Left renal cortex interstitium (tissue), 4 donors: ENCODE measurements around the gene ANKRD27. TPM values are rescaled to one million over a fixed set of nuclear protein-coding genes. Genes with fewer than 3 reads are reported as not detected.
A peak's percentile ranks its signal among the peaks of the same experiment; 100 is the strongest.
"Not testable (repeated sequence)": the region's sequence is repeated elsewhere in the genome, so short reads cannot be mapped to it uniquely, and the experiment has no call there.

Experiments used
- DNase-seq, 4 donors: peaks; one replicate each; pipeline ENCODE4 v3.0.0-alpha.2; 2013; ENCODE audit warnings: low read depth in 4 of 4, low spot score in 2 of 4, missing footprints in 1 of 4
- polyA plus RNA-seq, 4 donors: library from polyadenylated mRNA; unstranded; fragments of 120-200 nt; gene quantifications; one replicate each; pipeline ENCODE4 v1.2.1, GENCODE V29; 2013; ENCODE audit not compliant: insufficient read length in 4 of 4

The ANKRD27 gene
- polyA plus RNA-seq: 10 to 100 TPM; 15.1 to 20.9 (median 19.3) TPM

DNA sequence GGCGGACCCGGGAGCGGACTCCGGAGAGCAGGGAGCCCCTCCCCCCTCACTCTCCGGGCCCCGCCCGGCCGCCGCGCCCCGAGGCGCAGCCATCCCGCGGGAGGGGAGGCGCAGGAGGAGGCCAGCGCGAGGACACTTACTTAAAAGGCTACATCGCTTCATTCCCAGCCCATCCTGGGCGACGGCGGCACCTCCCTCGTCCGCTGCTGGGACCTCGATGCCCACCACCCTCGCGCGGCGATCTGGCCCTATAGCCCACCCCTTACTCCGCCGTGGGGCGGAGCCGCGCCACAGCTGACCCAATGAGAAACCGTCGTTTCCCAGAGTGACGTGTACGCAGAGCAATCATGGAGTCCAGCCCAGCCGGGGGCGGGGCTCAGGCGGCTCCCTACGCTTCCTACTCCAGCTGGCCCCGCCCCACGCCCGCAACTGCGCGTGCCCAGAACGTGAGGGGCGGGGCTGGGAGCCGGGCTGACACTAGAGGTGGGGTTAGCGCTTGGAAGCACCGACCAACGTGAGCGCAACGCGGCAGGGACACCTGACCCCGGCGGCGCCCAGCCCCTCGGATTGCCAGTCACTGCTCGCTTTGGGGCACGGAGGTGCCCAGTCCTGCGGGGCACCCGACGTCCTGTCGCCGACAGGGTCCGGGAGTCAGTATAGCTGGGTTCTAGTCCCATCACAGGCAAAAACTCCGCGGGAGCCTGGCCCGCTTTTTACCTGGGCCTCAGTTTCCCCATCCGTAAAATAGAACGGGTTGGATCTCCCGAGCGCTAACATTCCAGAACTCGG lies at the start of gene ANKRD27:
TSS of gene ANKRD27 (minus strand) at position 250 of the 789 bp plus-strand sequence. CDS start 16,165 bp downstream, outside the sequence.
- DNase-seq: peak; percentile 86 to 98 (median 96)

DNA sequence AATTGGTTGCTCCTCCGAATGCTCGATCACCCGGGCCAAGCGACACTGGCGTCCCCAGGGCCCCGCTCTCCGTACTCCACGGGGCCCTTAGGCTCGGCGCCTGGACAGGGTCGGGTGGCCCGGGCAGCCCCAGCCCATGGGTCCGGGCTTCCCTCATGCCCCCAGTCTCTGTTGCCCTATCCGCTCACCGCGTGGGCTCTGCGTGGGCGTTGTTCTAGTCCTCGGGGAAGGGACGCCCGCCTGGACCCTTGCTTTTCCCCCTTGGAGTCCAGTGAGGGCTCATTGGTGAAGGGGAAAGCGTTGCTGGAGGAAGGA lies 45.9 kb upstream of the ANKRD27 start:
- no peak for DNase-seq

DNA sequence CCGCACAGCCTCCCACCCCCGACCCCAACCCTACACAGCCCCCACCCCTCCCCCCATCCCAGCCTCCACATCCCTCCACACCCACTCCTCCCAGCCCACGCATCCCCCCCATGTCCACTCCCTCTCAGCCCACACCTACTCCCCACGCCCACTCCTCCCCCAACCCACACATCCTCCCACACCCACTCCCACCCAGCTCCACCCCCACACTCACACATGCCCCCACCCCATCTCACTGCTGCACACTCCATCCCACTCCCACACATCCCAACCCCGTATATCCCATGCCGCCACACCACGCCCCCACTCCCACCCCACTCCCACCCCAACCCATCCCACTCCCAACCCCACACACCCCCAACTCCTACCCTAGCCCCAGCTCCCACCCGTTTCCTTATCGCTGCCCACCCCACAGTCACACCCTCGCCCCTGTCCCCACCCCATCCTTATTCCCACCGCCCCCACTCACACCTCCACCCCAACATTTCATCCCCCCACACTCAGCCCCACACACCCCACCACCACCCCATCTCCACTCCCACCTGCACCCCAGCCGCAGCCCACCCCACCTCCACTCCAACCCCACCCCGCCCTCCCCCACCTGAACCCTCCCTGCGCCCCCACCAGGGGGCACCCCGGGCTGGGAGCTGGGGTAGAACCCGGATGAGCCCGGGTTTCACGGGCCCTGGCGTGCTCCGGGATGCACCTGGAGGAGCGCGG lies 45.4 kb upstream of the ANKRD27 start:
- no peak for DNase-seq

DNA sequence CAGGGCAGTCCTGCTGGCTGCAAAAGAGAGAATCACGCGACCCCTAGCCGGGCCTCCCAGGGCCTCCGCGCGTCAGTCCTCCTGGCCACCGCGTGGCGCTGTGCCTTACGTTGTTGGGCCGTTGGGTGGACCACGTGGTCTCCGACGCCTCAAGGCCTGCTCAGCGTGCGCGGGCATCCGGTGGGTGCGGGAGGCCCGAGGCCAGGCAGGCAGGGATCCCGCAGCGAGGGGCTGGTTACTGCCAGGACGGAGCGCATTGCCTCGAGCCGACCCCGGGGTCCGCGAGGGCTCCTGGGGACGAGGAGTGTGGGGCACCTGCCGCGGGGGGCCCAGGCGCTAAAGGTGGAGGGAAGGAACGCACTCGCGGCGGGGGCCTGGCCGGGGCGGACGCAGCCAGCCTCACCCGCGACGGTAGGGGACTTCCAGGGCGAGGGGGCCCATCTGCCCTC lies 44.7 kb upstream of the ANKRD27 start, which contains the start of gene TDRD12:
TSS of gene TDRD12 (plus strand) at position 157 of the 449 bp plus-strand sequence. CDS start 306 bp downstream, outside the sequence.
- no peak for DNase-seq

DNA sequence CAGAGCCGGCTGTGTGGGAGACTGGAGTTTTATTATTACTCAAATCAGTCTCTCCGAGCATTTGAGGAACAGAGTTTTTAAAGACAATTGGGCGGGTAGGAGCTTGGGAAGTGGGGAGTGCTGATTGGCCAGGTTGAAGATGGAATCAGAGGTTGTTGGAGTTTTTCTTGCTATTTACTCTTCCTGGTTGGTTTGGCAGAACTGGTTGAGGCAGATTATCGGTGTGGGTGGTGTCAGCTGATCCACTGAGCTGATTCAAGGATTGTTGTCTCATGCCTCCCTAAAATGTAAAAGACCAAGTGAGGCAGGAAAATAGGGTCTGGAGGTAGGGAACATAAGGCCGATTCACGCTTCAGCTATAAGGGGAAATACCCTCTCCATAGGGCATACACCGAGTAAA lies 43.3 kb upstream of the ANKRD27 start:
- no peak for DNase-seq

DNA sequence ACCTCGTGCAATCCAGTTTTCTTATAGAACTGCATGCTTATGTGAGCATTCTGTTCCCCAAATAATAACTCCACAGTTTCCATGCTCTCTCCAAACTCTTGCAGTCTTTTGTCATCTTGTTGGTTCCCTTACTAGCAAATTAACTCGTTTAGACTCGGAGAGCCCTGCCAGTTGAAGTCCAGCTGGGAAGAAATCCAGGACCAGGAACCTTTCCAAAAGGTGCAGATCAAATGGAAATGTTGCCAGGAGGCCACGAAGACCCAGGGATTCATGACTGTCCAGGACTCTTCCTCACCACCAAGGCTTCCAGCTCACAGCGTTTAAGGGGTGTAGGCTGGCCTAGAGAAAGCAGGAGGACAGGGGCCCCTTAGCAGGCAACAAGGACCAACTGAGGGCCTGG lies 42.5 kb upstream of the ANKRD27 start:
- no peak for DNase-seq

DNA sequence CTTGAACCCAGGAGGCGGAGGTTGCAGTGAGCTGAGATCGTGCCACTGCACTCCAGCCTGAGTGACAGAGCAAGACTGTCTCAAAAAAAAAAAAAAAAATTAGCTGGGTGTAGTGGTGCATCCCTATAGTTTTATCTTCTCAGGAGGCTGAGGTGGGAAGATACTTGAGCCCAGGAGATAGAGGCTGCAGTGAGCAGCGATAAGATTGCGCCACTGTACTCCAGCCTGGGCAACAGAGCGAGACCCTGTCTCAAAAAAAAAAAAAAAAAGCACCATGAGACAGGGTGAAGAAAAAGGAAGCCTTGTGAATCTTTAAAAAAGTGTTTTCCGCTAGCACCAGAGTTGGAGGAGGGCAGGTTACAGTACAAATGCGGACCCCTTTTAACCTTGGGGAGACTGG lies 41.2 kb upstream of the ANKRD27 start:
- not testable (repeated sequence) for DNase-seq

DNA sequence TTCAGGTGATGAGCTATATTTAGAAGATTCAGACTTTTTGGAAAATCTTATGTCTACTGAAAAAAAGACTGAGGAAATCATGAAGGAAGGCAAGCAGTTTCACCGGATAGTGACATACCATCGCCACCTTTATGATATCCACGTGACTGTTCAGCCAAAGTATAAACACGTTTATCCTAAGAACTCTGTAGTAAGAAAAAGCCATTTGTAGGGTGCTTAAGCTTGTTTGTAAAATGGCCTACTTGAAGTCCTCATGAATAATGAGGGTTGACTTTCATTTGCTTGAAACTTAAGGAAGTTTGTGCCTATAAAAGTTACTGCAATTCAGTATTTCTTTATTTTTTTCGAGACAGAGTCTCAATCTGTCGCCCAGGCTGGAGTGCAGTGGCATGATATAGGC lies 36.8 kb upstream of the ANKRD27 start:
- DNase-seq: no peak

DNA sequence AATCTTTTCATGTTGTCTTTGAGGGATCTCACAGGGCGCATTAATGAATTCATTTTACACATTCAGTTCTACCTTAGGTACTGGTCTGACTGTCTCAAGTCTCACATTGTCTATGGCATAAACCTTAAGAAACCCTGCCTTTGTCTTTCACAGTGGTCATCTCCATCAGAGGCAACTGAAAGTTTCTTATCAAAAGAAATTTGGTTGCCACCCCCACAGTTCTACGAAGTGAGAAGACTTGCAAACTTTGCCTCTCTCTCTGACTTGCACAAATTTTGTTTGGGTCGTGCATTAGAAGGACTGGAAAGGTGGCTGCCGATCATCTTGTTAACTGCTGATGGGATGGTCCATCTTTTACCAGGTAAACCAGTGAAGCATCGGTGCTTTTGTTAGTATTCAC lies 34.1 kb upstream of the ANKRD27 start:
- DNase-seq: no peak

DNA sequence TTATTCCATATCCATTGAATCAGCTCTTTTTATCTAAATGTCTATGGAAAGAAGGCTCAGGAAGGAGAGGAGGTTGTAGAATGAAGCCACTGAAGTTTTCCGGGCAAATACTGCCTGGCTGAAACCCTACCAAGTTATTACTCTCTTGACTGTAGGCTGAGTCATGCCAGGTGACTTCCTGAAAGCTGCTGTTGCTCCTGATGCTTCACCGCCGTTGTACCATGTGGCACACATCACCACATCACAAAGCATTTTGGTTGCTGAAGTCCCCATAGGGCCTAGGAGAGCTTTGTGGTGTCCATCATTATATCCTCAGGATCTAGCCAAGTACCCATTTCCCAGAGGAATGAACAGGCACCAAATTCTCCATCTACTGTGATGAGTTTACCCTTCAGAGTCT lies 33.5 kb upstream of the ANKRD27 start:
- no peak for DNase-seq

DNA sequence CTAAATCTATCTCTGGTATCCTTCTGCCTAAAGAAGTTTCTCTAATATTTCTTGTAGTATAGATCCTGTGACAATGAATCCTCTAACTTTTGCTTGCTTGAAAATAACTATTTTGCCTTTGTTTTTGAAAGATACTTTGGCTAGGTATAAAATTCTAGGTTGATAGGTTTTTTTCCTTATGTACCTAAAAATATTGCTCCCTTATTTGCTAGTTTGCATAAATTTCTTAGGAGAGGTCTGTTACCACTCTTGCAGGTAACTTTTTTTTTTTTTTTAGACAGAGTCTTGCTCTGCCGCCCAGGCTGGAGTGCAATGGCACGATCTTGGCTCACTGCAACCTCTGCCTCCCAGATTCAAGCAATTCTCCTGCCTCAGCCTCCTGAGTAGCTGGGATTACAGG lies 29.0 kb upstream of the ANKRD27 start:
- not testable (repeated sequence) for DNase-seq

DNA sequence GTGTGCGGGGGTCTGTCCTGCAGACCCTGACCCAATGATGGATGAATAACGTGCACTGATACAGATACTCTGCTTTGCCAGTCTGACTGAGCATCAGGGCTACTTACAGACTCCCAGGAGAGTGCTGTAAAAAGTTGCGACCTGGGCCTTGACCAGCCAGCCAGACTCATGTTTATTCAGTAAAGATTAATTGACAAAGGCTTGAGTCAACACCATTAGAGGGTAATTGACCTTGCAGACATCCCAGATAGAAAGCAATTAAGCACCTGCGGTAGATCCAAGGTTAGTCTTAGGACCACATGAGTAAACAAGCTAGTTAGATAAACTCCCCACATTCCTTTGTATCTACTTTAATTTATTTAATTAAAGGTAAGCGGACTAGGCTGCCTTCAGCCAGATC lies 27.0 kb upstream of the ANKRD27 start:
- DNase-seq: no peak

DNA sequence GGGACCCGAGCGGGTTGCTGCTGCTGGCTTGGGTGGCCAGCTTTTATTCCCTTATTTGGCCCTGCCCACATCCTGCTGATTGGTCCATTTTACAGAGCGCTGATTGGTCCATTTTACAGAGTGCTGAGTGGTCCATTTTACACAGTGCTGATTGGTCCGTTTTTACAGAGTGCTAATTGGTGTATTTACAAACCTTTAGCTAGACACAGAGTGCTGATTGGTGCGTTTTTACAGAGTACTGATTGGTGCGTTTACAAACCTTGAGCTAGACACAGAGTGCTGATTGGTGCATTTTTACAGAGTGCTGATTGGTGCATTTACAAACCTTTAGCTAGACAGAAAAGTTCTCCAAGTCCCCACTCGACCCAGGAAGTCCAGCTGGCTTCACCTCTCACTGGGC lies 25.1 kb upstream of the ANKRD27 start:
- DNase-seq: not testable (repeated sequence)

DNA sequence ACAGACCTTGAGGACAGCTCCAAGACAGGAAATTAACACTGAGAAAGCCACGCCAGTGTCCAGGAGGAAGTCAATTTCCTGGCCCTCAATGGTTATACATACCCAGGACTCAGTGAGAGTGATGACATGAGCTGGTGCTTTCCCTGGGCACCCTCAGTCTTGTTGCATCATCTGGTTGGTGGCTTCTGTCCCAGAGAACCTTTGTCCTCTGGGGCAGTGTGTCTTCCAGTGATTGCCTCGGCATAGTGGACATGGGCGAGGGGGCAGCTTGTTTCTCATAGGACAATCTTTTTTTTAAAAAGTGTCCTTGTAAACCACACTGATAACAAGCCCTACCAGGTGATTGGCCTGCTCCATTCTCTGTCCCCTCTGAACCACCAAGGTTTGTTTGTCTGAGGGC lies 21.8 kb upstream of the ANKRD27 start:
- DNase-seq: not testable (repeated sequence)

DNA sequence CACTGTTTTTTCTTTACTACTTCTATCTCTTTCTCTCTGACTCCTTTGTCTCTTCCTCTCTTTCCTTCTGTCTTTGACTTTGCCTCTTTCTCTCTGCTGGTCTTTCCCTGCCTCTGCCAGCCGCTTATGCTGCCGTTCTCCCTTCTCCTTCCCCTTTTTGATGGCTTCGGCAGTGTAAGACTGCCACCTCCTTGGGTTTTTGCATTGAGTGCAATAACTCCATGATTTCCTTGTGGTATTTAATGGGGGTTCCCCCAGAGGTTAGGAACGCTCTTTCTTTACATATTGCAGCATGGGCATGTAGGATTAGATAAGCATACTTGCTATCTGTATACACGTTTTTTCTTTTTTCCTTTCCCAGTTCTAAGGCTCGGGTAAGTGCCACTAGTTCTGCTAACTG lies 20.5 kb upstream of the ANKRD27 start:
- not testable (repeated sequence) for DNase-seq

DNA sequence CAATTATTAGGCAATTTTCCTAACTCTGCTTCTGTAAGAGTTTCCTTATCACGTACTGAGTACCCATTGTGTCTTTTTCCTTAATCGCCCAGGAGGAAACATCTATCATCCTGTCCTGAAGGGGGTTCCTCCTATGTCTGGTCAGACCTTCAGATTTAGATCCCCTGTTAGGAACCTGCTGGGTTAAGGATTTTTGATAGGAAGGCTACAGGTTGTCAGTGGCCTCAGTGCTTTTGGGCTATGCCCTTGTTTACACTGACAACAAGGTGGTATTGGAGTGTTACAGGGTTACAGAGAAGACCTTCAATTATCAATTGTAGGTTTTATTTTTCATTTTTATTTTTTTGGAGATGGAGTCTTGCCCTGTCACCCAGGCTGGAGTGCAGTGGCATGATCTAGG lies 19.9 kb upstream of the ANKRD27 start:
- not testable (repeated sequence) for DNase-seq

DNA sequence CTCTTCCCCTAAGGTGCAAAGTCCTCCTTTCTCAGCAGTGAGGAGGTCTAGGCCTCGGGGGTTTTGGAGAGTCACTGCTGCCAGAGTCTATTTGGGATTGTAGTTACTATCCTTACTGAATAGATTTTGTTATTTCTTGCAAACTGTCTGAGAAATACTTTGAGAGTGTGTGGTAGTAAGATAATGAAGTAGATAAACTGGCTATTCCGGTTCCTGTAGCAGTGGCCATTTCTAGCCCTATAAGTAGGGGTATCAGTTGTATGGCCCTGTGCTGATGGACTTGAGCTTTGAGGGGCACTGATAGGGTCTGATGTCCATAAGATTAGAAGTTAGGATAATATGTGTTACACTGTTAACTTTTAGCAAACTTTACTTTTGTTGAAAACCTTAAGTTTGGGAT lies 19.3 kb upstream of the ANKRD27 start:
- not testable (repeated sequence) for DNase-seq

DNA sequence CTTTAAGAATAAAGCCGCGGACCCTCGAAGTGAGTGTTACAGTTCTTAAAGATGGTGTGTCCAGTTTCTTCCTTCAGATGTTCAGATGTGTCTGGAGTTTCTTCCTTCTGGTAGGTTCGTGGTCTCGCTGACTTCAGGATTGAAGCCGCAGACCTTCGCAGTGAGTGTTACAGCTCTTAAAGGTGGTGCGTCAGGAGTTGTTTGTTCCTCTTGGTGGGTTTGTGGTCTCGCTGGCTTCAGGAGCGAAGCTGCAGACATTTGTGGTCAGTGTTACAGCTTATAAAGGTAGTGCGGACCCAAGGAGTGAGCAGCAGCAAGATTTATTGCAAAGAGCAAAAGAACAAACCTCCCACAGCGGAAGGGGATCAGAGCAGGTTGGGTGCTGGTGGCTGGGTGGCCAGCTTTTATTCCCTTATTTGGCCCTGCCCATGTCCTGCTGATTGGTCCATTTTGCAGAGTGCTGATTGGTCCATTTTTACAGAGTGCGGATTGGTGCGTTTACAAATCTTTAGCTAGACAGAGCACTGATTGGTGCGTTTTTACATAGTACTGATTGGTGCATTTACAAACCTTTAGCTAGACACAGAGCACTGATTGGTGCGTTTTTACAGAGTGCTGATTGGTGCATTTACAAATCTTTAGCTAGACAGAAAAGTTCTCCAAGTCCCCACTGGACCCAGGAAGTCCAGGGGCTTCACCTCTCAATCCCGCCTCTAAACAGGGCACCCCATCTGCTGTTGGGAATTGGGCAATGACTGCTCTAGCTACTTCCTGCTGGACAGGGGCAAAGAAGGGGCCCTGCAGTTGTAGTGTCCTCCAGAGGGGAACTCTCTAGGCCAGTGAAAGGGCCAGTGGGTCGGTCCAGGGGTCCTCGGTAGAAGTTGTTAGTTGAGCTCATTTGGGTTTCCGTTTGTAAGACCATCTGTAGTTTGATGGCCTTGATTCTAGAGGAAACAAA lies 18.4 kb upstream of the ANKRD27 start:
- DNase-seq: not testable (repeated sequence)

DNA sequence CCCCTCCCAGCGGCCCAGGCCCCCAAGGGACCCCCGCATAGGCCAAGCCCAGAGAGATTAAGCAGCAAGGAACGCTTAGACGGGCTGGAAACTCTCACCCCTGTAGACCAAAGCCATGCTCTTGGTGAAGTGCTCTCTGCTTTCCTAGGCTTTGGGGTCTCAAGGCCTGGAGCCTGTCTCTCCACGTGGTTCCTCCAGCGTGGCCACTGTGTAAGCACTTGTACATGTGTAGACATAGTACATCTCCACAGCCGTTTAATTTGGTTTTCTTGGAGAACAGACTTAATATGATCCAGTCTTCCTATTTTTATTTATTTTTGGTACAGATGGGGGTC lies 17.7 kb upstream of the ANKRD27 start:
- DNase-seq: no peak

DNA sequence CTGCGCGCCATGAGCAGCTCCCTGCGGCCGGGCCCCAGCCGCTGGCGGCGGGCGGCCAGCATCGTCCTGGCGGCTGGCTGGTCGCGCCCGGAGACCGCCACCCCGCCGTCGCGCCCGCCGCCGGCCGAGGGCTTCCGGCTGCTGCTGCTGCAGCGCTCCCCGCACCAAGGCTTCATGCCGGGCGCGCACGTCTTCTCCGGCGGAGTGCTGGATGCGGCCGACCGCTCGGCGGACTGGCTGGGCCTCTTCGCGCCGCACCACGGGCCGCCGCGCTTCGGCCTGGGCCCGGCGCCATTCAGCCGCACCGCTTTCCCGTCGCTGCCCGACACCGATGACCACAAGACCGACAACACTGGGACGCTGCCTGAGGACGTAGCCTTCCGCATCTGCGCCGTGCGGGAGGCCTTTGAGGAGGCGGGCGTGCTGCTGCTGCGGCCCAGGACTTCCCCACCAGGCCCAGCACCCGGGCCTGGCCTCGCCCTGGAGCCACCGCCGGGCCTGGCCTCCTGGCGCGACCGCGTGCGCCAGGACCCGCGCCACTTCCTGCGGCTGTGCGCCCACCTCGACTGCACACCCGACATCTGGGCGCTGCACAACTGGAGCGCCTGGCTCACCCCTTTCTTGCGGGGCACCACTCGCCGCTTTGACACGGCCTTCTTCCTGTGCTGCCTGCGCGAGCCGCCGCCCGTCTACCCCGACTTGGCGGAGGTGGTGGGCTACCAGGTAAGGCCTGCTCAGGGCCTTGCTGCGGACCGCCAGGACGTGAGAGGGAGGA lies 17.2 kb upstream of the ANKRD27 start:
- DNase-seq: no peak
